HG02798 (cell line): Measurements from ENCODE around the gene KRTAP5-4.
A peak's percentile ranks its signal among the peaks of the same experiment; 100 is the strongest.
"Not testable (repeated sequence)": the region's sequence is repeated elsewhere in the genome, so short reads cannot be mapped to it uniquely, and the experiment has no call there.

ENCODE experiments used
- ATAC-seq: cut with Tn5 transposase; IDR thresholded peaks from one replicate; pipeline ENCODE4 v1.9.1; 2021; ENCODE audit warnings: mild to moderate bottlenecking; ENCODE audit not compliant: unreplicated experiment, poor library complexity

The KRTAP5-4 gene

GRCh38 chr11:1605923-1606322 is 16.0 kb downstream of the KRTAP5-4 start:
- peak; percentile 87 for ATAC-seq

GRCh38 chr11:1604711-1605110 is 17.2 kb downstream of the KRTAP5-4 start:
- no peak for ATAC-seq

- no peak for ATAC-seq
Observed at GRCh38 chr11:1604181-1604580, 17.8 kb downstream of the KRTAP5-4 start.

- ATAC-seq: no peak
Observed at GRCh38 chr11:1603629-1604028, 18.3 kb downstream of the KRTAP5-4 start.

GRCh38 chr11:1601663-1602062 is 20.3 kb downstream of the KRTAP5-4 start:
- not testable (repeated sequence) for ATAC-seq

- ATAC-seq: no peak
Observed at GRCh38 chr11:1600626-1601025, 21.3 kb downstream of the KRTAP5-4 start.

GRCh38 chr11:1598816-1599215 is 23.1 kb downstream of the KRTAP5-4 start:
- ATAC-seq: no peak

GRCh38 chr11:1598406-1598805 is 23.5 kb downstream of the KRTAP5-4 start:
- ATAC-seq: not testable (repeated sequence)

- ATAC-seq: no peak
Observed at GRCh38 chr11:1597994-1598380, 24.0 kb downstream of the KRTAP5-4 start, which contains the start of gene KRTAP5-2. KRTAP5-2 (minus strand) TSS chr11:1598294; CDS start chr11:1598250, 44 bp downstream.

GRCh38 chr11:1597331-1597993 is 24.5 kb downstream of the KRTAP5-4 start:
- ATAC-seq: no peak

GRCh38 chr11:1596576-1597121 is 25.3 kb downstream of the KRTAP5-4 start:
- not testable (repeated sequence) for ATAC-seq

GRCh38 chr11:1595994-1596575 is 25.9 kb downstream of the KRTAP5-4 start:
- ATAC-seq: not testable (repeated sequence)

- ATAC-seq: no peak
Observed at GRCh38 chr11:1592628-1593027, 29.3 kb downstream of the KRTAP5-4 start.

GRCh38 chr11:1589996-1590395 is 31.9 kb downstream of the KRTAP5-4 start:
- no peak for ATAC-seq

- ATAC-seq: not testable (repeated sequence)
Observed at GRCh38 chr11:1589191-1589963, 32.6 kb downstream of the KRTAP5-4 start.

GRCh38 chr11:1586699-1587098 is 35.2 kb downstream of the KRTAP5-4 start:
- no peak for ATAC-seq

- ATAC-seq: not testable (repeated sequence)
Observed at GRCh38 chr11:1584661-1585370, 37.1 kb downstream of the KRTAP5-4 start, which contains the start of gene KRTAP5-1. KRTAP5-1 (minus strand) TSS chr11:1585283; CDS start chr11:1585249, 34 bp downstream.

- ATAC-seq: not testable (repeated sequence)
Observed at GRCh38 chr11:1582909-1583308, 39.0 kb downstream of the KRTAP5-4 start.

GRCh38 chr11:1581976-1582375 is 40.0 kb downstream of the KRTAP5-4 start:
- no peak for ATAC-seq

- no peak for ATAC-seq
Observed at GRCh38 chr11:1576825-1577224, 45.1 kb downstream of the KRTAP5-4 start.
